ENCODE measurements around the gene MINAR2. TPM values are rescaled to one million over a fixed set of nuclear protein-coding genes. Genes with fewer than 3 reads are reported as not detected.

Gene MINAR2
- total and polyA plus RNA-seq, 9 donors = 0.10 TPM; not detected in 7

DNA sequence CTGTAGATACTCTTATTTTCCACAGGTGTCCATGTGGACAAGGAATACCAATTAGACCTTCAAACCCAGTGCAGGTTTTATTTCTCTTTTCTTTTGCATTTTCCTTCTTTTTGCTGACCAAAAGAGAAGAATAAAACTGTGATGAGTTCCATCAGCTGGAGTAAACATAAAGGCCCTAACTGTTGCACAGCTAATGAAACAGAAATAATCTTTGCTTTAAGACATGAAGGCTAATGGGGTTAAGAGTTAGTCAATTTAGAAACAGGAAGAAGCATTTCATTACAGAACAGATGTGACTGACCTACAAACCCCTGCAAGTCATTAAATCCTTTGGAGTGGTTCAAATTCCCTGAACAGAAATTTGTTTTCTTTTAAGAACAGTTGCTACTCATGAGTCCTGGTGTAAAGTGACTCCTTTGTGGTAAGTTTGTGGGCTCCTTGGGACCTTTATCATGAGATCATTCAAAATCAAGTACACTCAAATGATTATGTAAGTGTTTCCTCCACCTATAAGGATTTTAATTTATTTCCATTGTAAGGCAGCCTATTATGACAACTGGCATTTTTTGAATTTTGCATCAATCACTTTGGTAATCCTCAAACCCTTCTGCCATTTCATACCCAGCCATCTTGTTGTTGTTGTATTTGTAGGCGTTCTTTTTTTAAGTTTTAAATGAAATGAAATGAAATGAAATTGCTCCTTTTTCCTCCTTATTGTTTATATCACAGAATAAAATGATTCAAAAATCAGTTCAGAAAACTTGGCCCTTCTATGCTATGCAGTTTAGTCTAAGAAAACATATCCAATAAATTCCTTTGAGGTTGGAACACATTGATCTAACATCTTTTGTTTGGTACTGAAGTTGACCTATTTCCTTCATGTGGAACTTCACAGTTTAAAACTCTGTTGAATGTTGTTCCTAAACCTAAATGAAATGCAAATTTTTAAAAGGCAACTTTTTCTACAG is 1.3 kb downstream of the MINAR2 start:
- Histone ChIP-seq H3K36me3 (no peaks in the 10 kb centered on the region), H3K4me1 (ENCODE audit: insufficient read depth) (no peaks in the 10 kb centered on the region), H3K27me3 (no peaks in the 10 kb centered on the region), H3K4me3 (no peak overlapping the region), H3K9me3 (no peaks in the 10 kb centered on the region), H3K27ac (no peak overlapping the region)
- intact Hi-C loops (cut with DNase I) = no loop called here
- no peak for DNase-seq
- 88 to 91% (median 90%) methylated on average over 1 of the region's 1 CpG for WGBS, 3 donors
- TF ChIP-seq EP300 (IDR thresholded peaks at IDR 0.05) (no peak), POLR2A (IDR thresholded peaks at IDR 0.05) (no peak)
- TF ChIP-seq, protein P1, sequence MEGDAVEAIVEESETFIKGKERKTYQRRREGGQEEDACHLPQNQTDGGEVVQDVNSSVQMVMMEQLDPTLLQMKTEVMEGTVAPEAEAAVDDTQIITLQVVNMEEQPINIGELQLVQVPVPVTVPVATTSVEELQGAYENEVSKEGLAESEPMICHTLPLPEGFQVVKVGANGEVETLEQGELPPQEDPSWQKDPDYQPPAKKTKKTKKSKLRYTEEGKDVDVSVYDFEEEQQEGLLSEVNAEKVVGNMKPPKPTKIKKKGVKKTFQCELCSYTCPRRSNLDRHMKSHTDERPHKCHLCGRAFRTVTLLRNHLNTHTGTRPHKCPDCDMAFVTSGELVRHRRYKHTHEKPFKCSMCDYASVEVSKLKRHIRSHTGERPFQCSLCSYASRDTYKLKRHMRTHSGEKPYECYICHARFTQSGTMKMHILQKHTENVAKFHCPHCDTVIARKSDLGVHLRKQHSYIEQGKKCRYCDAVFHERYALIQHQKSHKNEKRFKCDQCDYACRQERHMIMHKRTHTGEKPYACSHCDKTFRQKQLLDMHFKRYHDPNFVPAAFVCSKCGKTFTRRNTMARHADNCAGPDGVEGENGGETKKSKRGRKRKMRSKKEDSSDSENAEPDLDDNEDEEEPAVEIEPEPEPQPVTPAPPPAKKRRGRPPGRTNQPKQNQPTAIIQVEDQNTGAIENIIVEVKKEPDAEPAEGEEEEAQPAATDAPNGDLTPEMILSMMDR (IDR thresholded peaks at IDR 0.05) = no peak

DNA sequence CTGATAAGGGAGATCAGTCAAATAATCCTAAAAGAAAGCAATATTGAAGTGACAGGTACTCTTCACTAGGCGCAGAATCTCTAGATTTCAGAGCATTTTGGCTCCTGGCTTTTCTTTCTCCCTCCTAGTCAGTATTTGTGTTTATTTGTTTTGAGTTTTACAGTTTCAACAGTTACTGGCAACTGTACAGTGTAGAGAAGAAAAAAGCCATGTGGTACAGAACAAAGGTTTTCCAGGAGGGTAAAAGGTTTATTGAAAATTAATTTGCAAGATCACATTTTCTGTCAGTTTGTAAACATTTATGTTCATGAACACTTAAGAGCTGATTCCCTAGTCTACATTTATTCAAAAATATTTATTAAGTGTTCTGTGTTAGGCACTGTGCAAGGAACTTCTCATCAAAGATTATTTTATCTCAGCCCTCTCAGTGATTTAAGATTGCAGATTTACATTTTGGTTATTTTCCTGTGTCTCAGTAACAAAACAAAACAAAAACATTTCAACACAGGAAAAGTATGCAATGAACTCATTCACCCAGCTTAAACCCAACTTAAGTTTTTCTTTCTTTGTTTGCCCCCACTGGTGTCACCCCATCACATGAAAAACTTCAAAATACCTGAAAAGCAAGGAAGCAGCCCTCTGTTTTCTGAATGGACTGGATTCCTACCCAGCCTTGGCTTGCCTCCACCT is 12.9 kb downstream of the MINAR2 start:
- intact Hi-C loops (cut with DNase I) = no loop called here
- TF ChIP-seq POLR2A (IDR thresholded peaks at IDR 0.05) = no peak
- no peak for TF ChIP-seq EP300 (IDR thresholded peaks at IDR 0.05)
- TF ChIP-seq, protein P1 (IDR thresholded peaks at IDR 0.05) = no peak
- no peak for DNase-seq
- Histone ChIP-seq H3K27ac (no peak overlapping the region), H3K9me3 (no peaks in the 10 kb centered on the region), H3K4me3 (no peak overlapping the region), H3K27me3 (no peaks in the 10 kb centered on the region), H3K36me3 (no peaks in the 10 kb centered on the region), H3K4me1 (ENCODE audit: insufficient read depth) (no peaks in the 10 kb centered on the region)
- WGBS, 3 donors = 75 to 90% (median 82%) methylated on average over 1 of the region's 1 CpG

DNA sequence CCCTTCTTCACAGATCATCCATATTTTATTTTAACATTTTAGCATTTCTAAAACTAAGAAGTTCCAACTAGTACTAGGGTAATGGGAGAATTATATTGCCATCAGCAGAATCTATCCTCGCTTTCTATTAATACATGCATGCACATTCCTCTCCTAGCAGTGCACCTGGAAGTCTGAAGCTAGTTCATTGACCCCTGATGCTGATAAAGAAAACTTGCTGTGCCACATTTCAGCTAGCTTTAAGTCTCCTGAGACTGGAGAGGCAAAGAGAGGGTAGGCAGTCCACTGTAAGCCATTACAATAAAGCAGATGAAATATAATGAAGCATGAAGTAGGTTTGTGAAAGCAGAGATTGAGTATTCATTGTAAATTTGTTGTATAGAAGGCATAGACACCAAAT is 15.8 kb downstream of the MINAR2 start:
- no peak for DNase-seq
- intact Hi-C loops (cut with DNase I) = no loop called here
- Histone ChIP-seq H3K4me1 (ENCODE audit: insufficient read depth) (no peaks in the 10 kb centered on the region), H3K36me3 (no peaks in the 10 kb centered on the region), H3K27ac (no peak overlapping the region), H3K9me3 (no peaks in the 10 kb centered on the region), H3K4me3 (no peak overlapping the region), H3K27me3 (no peaks in the 10 kb centered on the region)
- no peak for TF ChIP-seq EP300 (IDR thresholded peaks at IDR 0.05)
- no peak for TF ChIP-seq POLR2A (IDR thresholded peaks at IDR 0.05)
- TF ChIP-seq, protein P1 (IDR thresholded peaks at IDR 0.05) = no peak
- WGBS, 3 donors = 95 to 98% (median 97%) methylated on average over 1 of the region's 1 CpG

DNA sequence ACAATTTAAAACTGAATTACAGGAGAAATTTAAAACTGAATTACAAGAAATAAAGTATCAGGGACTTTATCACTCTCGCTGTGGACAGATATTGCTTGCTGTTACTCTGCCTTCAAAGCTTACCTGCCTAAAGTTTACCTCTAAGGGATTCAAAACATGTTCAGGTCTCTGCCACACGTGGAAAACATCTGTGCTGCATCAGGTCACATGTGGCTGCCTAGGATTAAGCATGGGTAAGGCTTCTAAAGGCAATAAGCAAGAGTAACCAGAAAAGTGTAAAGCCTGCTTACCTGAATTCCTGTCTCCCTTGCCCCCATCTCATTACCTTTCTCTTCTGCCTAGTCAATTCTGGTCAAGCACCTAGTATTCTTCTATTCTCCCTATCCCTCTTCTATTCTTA is 18.9 kb downstream of the MINAR2 start:
- no peaks in the 10 kb centered on the region for H3K27me3 ChIP-seq
- H3K36me3 ChIP-seq = no peaks in the 10 kb centered on the region
- no peaks in the 10 kb centered on the region for H3K9me3 ChIP-seq
- WGBS, 3 donors = 71 to 77% (median 75%) methylated on average over 2 of the region's 2 CpGs
- DNase-seq = no peak
- TF ChIP-seq EP300 (IDR thresholded peaks at IDR 0.05) = no peak
- no peak for TF ChIP-seq POLR2A (IDR thresholded peaks at IDR 0.05)
- TF ChIP-seq, protein P1 (IDR thresholded peaks at IDR 0.05) = no peak
- H3K4me1 ChIP-seq (ENCODE audit: insufficient read depth) = no peaks in the 10 kb centered on the region
- intact Hi-C loops (cut with DNase I) = no loop called here
- no peak overlapping the region for H3K4me3 ChIP-seq
- H3K27ac ChIP-seq = no peak overlapping the region
